OCI-LY1 (cell line): ENCODE measurements around the gene PCSK6.

Experiments used
- EZH2 ChIP-seq: fragments of 200-600 bp; sonication (generic), shearing (Covaris generic); IDR thresholded peaks from 2 replicates; pipeline ENCODE4 v1.8.0; 2017; ENCODE audit warnings: borderline replicate concordance, mixed run types, mild to moderate bottlenecking, antibody characterized with exemption, low read length, moderate library complexity, mixed read lengths
- TF ChIP-seq, protein P1 (sequence below): fragments of 200-600 bp; sonication (generic), shearing (Covaris generic); IDR thresholded peaks from 2 replicates; pipeline ENCODE4 v1.5.1; 2017; ENCODE audit warnings: mild to moderate bottlenecking, antibody characterized with exemption, low read length, moderate library complexity, mixed read lengths

DNA sequence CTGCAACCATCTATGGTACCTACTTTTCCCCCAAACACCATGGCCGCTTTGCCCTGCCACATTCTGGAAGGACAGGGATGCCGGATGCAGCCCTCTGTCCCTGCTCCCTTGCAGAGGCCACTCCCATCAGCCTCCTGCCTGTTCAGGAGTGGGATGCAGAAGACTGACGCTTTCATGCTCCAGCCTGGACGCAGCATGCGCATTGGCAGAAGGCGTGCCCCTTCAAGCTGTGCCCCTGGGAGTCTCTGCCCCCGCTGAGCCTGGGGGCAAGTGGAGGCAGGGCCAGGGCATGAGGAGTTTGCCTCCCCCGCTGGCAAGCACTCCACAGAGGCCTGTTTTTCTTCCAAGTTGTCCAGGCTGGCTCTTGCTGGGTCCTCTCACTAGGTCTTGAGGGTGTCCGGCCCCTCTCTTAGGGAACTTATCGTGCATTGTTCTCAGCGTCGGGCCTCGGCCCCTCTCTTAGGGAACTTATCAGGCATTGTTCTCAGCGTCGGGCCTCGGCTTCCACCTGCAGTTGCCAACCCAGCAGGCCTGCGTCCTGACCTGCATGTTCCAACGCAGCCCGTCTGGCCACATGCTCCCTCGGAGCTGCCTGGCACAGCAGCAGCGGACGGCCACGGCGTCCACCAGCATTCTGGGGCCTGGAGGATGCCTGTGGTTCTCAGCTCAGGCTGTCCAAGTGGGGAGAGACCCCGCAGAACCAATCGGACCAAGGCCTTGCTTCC lies 179.9 kb downstream of the PCSK6 start:
- TF ChIP-seq, protein P1, sequence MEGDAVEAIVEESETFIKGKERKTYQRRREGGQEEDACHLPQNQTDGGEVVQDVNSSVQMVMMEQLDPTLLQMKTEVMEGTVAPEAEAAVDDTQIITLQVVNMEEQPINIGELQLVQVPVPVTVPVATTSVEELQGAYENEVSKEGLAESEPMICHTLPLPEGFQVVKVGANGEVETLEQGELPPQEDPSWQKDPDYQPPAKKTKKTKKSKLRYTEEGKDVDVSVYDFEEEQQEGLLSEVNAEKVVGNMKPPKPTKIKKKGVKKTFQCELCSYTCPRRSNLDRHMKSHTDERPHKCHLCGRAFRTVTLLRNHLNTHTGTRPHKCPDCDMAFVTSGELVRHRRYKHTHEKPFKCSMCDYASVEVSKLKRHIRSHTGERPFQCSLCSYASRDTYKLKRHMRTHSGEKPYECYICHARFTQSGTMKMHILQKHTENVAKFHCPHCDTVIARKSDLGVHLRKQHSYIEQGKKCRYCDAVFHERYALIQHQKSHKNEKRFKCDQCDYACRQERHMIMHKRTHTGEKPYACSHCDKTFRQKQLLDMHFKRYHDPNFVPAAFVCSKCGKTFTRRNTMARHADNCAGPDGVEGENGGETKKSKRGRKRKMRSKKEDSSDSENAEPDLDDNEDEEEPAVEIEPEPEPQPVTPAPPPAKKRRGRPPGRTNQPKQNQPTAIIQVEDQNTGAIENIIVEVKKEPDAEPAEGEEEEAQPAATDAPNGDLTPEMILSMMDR, result no peak
- TF ChIP-seq EZH2, result no peak
